ENCODE measurements around the gene IL4I1. TPM values are rescaled to one million over a fixed set of nuclear protein-coding genes. Genes with fewer than 3 reads are reported as not detected.

IL4I1 gene
- total and polyA plus RNA-seq, 2 experiments from 2014 or later, result not detected

- Histone ChIP-seq H3K27me3 (no peaks in the 10 kb centered on the region), H3K36me3 (peaks cover 47% of the 10 kb centered on the region), H3K9me3 (ENCODE audit: low read depth) (no peaks in the 10 kb centered on the region), H3K4me1 (ENCODE audit: low read depth) (peaks cover 10% of the 10 kb centered on the region), H3K4me3 (no peak overlapping the region), H3K27ac (peak overlapping the region; percentile 72)
- no peak for DNase-seq (ENCODE audit: low read depth in 1 of 2, low spot score in 1 of 2)
- no peak for TF ChIP-seq CTCF (IDR thresholded peaks at IDR 0.05; ENCODE audit: low read depth, low read length)
Measured at GRCh38 chr19:49855676-49856573, 40.8 kb downstream of the IL4I1 start.

- Histone ChIP-seq H3K27me3 (no peaks in the 10 kb centered on the region), H3K36me3 (peaks cover 47% of the 10 kb centered on the region), H3K27ac (peak overlapping the region; percentile 35), H3K9me3 (ENCODE audit: low read depth) (no peaks in the 10 kb centered on the region), H3K4me1 (ENCODE audit: low read depth) (peaks cover 10% of the 10 kb centered on the region), H3K4me3 (no peak overlapping the region)
- TF ChIP-seq CTCF (IDR thresholded peaks at IDR 0.05; ENCODE audit: low read depth, low read length), result no peak
- no peak for DNase-seq (ENCODE audit: low read depth in 1 of 2, low spot score in 1 of 2)
Measured at GRCh38 chr19:49855277-49855675, 41.4 kb downstream of the IL4I1 start.

GRCh38 chr19:49854378-49855263, 42.1 kb downstream of the IL4I1 start:
- no peak for TF ChIP-seq CTCF (IDR thresholded peaks at IDR 0.05; ENCODE audit: low read depth, low read length)
- Histone ChIP-seq H3K27me3 (no peaks in the 10 kb centered on the region), H3K9me3 (ENCODE audit: low read depth) (no peaks in the 10 kb centered on the region), H3K36me3 (peaks cover 45% of the 10 kb centered on the region), H3K4me1 (ENCODE audit: low read depth) (peaks cover 10% of the 10 kb centered on the region), H3K4me3 (no peak overlapping the region), H3K27ac (peak overlapping the region; percentile 35)
- no peak for DNase-seq (ENCODE audit: low read depth in 1 of 2, low spot score in 1 of 2)

- peaks cover 10% of the 10 kb centered on the region for H3K4me1 ChIP-seq (ENCODE audit: low read depth)
- peak overlapping the region; percentile 29 for H3K27ac ChIP-seq
- H3K27me3 ChIP-seq, result no peaks in the 10 kb centered on the region
- H3K9me3 ChIP-seq (ENCODE audit: low read depth), result no peaks in the 10 kb centered on the region
- TF ChIP-seq CTCF (IDR thresholded peaks at IDR 0.05; ENCODE audit: low read depth, low read length), result no peak
- H3K36me3 ChIP-seq, result peaks cover 39% of the 10 kb centered on the region
- DNase-seq (ENCODE audit: low read depth in 1 of 2, low spot score in 1 of 2), result no peak
- no peak overlapping the region for H3K4me3 ChIP-seq
Measured at GRCh38 chr19:49853852-49854377, 42.8 kb downstream of the IL4I1 start.

GRCh38 chr19:49852631-49853126, 44.0 kb downstream of the IL4I1 start:
- H3K4me1 ChIP-seq (ENCODE audit: low read depth), result peaks cover 10% of the 10 kb centered on the region
- H3K27me3 ChIP-seq, result no peaks in the 10 kb centered on the region
- DNase-seq (ENCODE audit: low read depth in 1 of 2, low spot score in 1 of 2), result no peak
- no peak for TF ChIP-seq CTCF (IDR thresholded peaks at IDR 0.05; ENCODE audit: low read depth, low read length)
- no peaks in the 10 kb centered on the region for H3K9me3 ChIP-seq (ENCODE audit: low read depth)
- peaks cover 28% of the 10 kb centered on the region for H3K36me3 ChIP-seq
- no peak overlapping the region for H3K27ac ChIP-seq
- peak overlapping the region; percentile 79 for H3K4me3 ChIP-seq
